HL-60 (cell line): ENCODE measurements around the gene FTCDNL1.

Experiments used
- DNase-seq, 2 experiments: peaks; one replicate each; pipeline ENCODE4 v3.0.0-alpha.2; 2010 to 2020; ENCODE audit warnings: low read depth in 1 of 2, low spot score in 1 of 2
- H3K27ac ChIP-seq: fragments of 250-450 bp; sonication (Bioruptor Pico); replicated peaks from 2 replicates; pipeline ENCODE4 v1.5.1; 2020; ENCODE audit warnings: mild to moderate bottlenecking, moderate library complexity
- H3K27me3 ChIP-seq: fragments of 250-450 bp; sonication (Bioruptor Pico); 2 replicates; pipeline ENCODE4 v1.5.1; 2021; ENCODE audit warnings: mild to moderate bottlenecking, moderate library complexity; ENCODE audit not compliant: insufficient read depth, poor library complexity, severe bottlenecking
- H3K4me3 ChIP-seq: replicated peaks from 2 replicates; pipeline ENCODE4 v1.5.1; 2011; ENCODE audit warnings: mild to moderate bottlenecking, control low read depth, low read length; ENCODE audit not compliant: insufficient read depth
- GABPA ChIP-seq: IDR thresholded peaks from 2 replicates; pipeline ENCODE4 v1.6.1; 2012; ENCODE audit warnings: low read depth
- POLR2AphosphoS5 ChIP-seq: IDR thresholded peaks from 2 replicates; pipeline ENCODE4 v1.6.1; 2012; ENCODE audit warnings: low read depth
- REST ChIP-seq: IDR thresholded peaks from 2 replicates; pipeline ENCODE4 v1.6.1; 2012; ENCODE audit warnings: low read depth; ENCODE audit not compliant: insufficient replicate concordance
- SPI1 ChIP-seq: IDR thresholded peaks from 2 replicates; pipeline ENCODE4 v1.6.1; 2012; ENCODE audit warnings: low read depth, mild to moderate bottlenecking, borderline replicate concordance
- TF ChIP-seq, protein P1 (sequence below): IDR thresholded peaks from one replicate; pipeline ENCODE4 v1.5.1; 2011; ENCODE audit warnings: low read length, control low read depth, inconsistent platforms; ENCODE audit not compliant: insufficient read depth

FTCDNL1 gene

GRCh38 chr2:199830531-199830930 is 20.5 kb downstream of the FTCDNL1 start:
- DNase-seq, result no peak
- H3K27ac ChIP-seq, result no peak overlapping the region
- no peak overlapping the region for H3K4me3 ChIP-seq
- no peaks in the 10 kb centered on the region for H3K27me3 ChIP-seq
- TF ChIP-seq GABPA (no peak), SPI1 (no peak), POLR2AphosphoS5 (no peak), REST (no peak)
- TF ChIP-seq, protein P1, sequence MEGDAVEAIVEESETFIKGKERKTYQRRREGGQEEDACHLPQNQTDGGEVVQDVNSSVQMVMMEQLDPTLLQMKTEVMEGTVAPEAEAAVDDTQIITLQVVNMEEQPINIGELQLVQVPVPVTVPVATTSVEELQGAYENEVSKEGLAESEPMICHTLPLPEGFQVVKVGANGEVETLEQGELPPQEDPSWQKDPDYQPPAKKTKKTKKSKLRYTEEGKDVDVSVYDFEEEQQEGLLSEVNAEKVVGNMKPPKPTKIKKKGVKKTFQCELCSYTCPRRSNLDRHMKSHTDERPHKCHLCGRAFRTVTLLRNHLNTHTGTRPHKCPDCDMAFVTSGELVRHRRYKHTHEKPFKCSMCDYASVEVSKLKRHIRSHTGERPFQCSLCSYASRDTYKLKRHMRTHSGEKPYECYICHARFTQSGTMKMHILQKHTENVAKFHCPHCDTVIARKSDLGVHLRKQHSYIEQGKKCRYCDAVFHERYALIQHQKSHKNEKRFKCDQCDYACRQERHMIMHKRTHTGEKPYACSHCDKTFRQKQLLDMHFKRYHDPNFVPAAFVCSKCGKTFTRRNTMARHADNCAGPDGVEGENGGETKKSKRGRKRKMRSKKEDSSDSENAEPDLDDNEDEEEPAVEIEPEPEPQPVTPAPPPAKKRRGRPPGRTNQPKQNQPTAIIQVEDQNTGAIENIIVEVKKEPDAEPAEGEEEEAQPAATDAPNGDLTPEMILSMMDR, result no peak

DNA sequence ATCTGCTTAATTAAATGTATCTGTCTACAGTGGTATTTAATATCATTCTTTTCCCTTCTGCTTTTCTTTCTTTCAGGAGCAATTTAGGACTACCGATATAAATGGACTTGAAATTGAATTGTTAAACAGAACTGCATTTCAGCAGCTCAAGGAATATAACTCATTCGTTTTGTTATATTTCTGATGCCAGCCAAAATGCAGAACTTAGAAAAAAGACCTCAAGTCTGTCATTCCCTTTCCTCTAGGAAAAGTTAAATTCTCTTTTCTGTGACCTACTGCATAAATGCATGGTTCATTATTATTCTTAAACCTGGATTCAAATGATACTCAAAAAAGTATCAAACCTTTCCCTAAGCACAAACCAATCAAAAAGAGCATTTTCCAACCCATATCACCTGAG is 21.4 kb downstream of the FTCDNL1 start:
- H3K27me3 ChIP-seq, result no peaks in the 10 kb centered on the region
- no peak overlapping the region for H3K27ac ChIP-seq
- no peak overlapping the region for H3K4me3 ChIP-seq
- TF ChIP-seq POLR2AphosphoS5, result no peak
- TF ChIP-seq GABPA, result no peak
- no peak for DNase-seq

DNA sequence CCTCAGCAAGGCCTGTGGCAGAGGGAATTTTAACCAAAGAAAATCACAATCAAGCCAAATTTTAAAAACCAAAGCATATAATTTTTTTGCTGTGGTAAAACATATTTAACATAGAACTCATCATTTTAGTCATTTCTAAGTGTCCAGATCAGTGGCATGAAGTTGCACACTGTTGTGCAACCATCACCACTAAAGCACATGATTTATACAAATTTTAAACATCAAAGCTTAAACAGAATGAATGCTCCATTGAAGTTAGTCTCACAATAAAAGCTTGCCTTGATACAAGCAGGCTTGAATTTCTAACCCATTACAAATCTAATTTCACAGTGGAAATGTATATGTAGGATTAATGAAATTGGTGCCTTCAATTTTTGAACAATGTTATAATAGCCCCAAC is 31.2 kb downstream of the FTCDNL1 start:
- no peaks in the 10 kb centered on the region for H3K27me3 ChIP-seq
- no peak for DNase-seq
- H3K4me3 ChIP-seq, result no peak overlapping the region
- H3K27ac ChIP-seq, result no peak overlapping the region
- no peak for TF ChIP-seq POLR2AphosphoS5
- TF ChIP-seq GABPA, result no peak
- TF ChIP-seq, protein P1, result no peak
- no peak for TF ChIP-seq REST
- TF ChIP-seq SPI1, result no peak

DNA sequence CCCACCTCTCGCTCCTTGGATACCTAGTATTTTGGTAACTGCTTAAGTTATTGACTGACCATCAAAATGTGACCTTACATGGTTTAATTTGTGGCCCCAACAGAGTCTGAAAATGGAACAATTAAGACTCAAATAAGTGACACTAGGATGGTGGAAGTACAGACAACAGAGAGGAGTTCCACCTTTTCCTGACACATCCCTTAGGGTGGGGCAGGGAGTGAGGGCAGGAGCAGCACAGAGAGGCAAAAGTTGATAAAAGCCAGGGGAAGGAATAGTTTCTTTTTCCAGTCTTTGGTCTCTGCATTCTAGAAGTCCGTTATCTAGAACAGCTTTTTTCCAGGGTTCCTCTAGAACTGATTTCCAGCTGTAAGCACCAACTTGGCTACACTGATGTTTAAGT is 32.2 kb downstream of the FTCDNL1 start:
- Histone ChIP-seq H3K27ac (no peak overlapping the region), H3K4me3 (no peak overlapping the region), H3K27me3 (no peaks in the 10 kb centered on the region)
- no peak for DNase-seq
- TF ChIP-seq, protein P1, result no peak
- TF ChIP-seq POLR2AphosphoS5 (no peak), GABPA (no peak), REST (no peak), SPI1 (no peak)
